GM12865 (cell line): ENCODE data around the gene GJB2.

Source experiments
- DNase-seq: peaks from one replicate; pipeline ENCODE4 v3.0.0; 2010; ENCODE audit warnings: low read depth
- H3K4me3 ChIP-seq: 2 replicates; pipeline ENCODE4 v1.5.1; 2011; ENCODE audit warnings: mild to moderate bottlenecking, low read depth, low read length, control low read depth
- CTCF ChIP-seq: IDR thresholded peaks from 2 replicates; pipeline ENCODE4 v1.5.1; 2011; ENCODE audit warnings: low read length, control low read depth, low read depth, inconsistent platforms; ENCODE audit not compliant: insufficient read depth; ENCODE audit errors: missing control alignments

GJB2 gene

GRCh38 chr13:20149762-20150161 is 43.0 kb downstream of the GJB2 start:
- DNase-seq, result no peak
- H3K4me3 ChIP-seq, result no peak overlapping the region
- no peak for TF ChIP-seq CTCF

- TF ChIP-seq CTCF, result no peak
- no peak overlapping the region for H3K4me3 ChIP-seq
- no peak for DNase-seq
These were observed 44.1 kb downstream of the GJB2 start for GRCh38 chr13:20148501-20149183.

- no peak for TF ChIP-seq CTCF
- DNase-seq, result no peak
- H3K4me3 ChIP-seq, result no peak overlapping the region
These were observed 46.4 kb downstream of the GJB2 start for GRCh38 chr13:20146381-20146780.

- DNase-seq, result no peak
- TF ChIP-seq CTCF, result no peak
- H3K4me3 ChIP-seq, result no peak overlapping the region
These were observed 47.2 kb downstream of the GJB2 start for GRCh38 chr13:20145521-20145920.

- DNase-seq, result no peak
- H3K4me3 ChIP-seq, result no peak overlapping the region
- TF ChIP-seq CTCF, result no peak
These were observed 48.4 kb downstream of the GJB2 start for GRCh38 chr13:20144141-20144850.

- TF ChIP-seq CTCF, result no peak
- no peak for DNase-seq
- H3K4me3 ChIP-seq, result no peak overlapping the region
These were observed 49.7 kb downstream of the GJB2 start for GRCh38 chr13:20142927-20143480.
